ENCODE results near the gene GRID1. TPM values are rescaled to one million over a fixed set of nuclear protein-coding genes. Genes with fewer than 3 reads are reported as not detected.

GRID1 gene
- polyA plus RNA-seq, 1 experiment = 0.49 TPM

DNA sequence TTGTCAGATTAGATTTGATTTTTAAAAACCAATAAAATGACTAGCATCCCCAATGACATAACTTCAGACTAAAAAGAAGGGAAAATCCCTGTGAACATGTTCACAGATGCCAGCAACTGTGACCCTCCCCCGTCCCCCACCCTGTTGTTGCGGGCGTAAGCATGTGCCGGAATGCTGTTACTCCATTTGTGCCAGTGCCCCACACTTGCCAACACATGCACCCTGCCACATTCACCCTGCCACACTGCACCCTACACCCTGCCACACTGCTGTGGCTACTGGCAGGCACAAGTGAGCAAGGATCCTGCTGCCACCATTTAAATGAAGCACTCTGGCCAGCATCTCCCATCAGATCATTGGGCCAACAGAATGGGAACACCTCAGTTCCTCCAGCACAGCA, 540.2 kb downstream of the GRID1 start:
- no peak for DNase-seq (ENCODE audit: low read depth)
- Histone ChIP-seq H3K27me3 (ENCODE audit: control insufficient read depth, insufficient read depth, low read length) (no peaks in the 10 kb centered on the region), H3K36me3 (ENCODE audit: control insufficient read depth, insufficient read depth, low read length) (no peaks in the 10 kb centered on the region), H3K4me3 (ENCODE audit: low read depth, low read length) (no peak overlapping the region)
- POLR2A ChIA-PET = no interaction called here
- TF ChIP-seq, protein P1, sequence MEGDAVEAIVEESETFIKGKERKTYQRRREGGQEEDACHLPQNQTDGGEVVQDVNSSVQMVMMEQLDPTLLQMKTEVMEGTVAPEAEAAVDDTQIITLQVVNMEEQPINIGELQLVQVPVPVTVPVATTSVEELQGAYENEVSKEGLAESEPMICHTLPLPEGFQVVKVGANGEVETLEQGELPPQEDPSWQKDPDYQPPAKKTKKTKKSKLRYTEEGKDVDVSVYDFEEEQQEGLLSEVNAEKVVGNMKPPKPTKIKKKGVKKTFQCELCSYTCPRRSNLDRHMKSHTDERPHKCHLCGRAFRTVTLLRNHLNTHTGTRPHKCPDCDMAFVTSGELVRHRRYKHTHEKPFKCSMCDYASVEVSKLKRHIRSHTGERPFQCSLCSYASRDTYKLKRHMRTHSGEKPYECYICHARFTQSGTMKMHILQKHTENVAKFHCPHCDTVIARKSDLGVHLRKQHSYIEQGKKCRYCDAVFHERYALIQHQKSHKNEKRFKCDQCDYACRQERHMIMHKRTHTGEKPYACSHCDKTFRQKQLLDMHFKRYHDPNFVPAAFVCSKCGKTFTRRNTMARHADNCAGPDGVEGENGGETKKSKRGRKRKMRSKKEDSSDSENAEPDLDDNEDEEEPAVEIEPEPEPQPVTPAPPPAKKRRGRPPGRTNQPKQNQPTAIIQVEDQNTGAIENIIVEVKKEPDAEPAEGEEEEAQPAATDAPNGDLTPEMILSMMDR (IDR thresholded peaks at IDR 0.05; ENCODE audit: insufficient read depth, low read depth, low read length) = no peak
- CTCF ChIA-PET = no interaction called here

DNA sequence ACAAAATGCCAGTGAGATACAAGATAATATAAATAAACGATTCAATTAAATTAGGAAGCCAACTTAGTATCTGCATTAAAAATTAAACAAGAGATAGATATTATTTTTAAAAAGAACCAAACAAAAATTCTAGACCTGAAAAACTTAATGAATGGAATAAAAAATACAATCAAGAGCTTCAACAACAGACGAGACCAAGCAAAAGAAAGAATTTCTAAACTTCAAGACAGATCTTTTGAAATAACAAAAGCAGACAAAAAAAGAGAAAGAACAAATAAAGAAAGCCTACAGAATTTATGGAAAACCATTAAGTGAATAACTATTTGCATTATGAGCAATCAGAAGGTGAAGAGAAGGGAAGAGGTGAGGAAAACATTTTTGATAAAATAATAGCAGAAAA, 555.2 kb downstream of the GRID1 start:
- CTCF ChIA-PET = no interaction called here
- TF ChIP-seq, protein P1 (IDR thresholded peaks at IDR 0.05; ENCODE audit: insufficient read depth, low read depth, low read length) = no peak
- Histone ChIP-seq H3K4me3 (ENCODE audit: low read depth, low read length) (no peak overlapping the region), H3K36me3 (ENCODE audit: control insufficient read depth, insufficient read depth, low read length) (no peaks in the 10 kb centered on the region), H3K27me3 (ENCODE audit: control insufficient read depth, insufficient read depth, low read length) (no peaks in the 10 kb centered on the region)
- POLR2A ChIA-PET = no interaction called here
- no peak for DNase-seq (ENCODE audit: low read depth)

DNA sequence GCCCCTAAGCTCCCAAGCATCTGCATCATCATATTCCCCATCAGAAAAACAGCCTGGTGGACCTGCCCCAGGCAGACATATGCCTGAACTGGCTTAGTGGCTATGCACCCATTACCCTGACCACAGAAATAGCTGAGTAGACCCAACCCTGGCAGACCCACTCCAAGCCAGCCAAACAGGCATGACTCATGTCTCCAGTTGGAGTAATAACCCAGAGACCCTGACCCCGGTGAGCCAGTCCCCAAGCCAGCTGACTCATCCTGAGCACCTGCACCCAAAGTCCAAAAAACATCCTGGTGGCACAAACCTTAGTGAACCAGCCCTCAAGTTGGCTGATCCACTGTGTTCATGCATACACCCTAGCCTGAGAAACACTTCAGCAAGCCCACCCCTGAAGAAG, 555.9 kb downstream of the GRID1 start:
- H3K27me3 ChIP-seq (ENCODE audit: control insufficient read depth, insufficient read depth, low read length) = no peaks in the 10 kb centered on the region
- POLR2A ChIA-PET = no interaction called here
- DNase-seq (ENCODE audit: low read depth) = no peak
- CTCF ChIA-PET = no interaction called here
- H3K36me3 ChIP-seq (ENCODE audit: control insufficient read depth, insufficient read depth, low read length) = no peaks in the 10 kb centered on the region
- TF ChIP-seq, protein P1 (IDR thresholded peaks at IDR 0.05; ENCODE audit: insufficient read depth, low read depth, low read length) = no peak
- no peak overlapping the region for H3K4me3 ChIP-seq (ENCODE audit: low read depth, low read length)

DNA sequence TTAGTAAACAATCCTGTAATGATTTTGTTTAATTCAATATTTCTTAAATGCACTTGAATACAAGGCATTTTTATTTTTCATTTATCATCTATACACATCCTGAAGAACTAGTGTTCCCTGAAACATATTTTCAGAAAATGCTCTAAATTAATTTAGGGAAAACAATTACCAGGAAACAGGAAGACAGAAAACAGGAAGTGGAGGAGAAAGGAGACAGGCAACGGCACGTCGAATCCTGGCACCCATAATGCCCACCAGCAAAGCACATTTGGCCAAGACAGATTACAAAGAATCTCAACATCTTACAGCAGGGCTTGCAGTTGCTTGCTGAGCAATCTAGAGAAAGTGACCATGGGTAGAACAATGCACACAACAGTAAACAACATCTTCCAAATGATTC, 571.1 kb downstream of the GRID1 start:
- CTCF ChIA-PET = no interaction called here
- POLR2A ChIA-PET = no interaction called here
- Histone ChIP-seq H3K36me3 (ENCODE audit: control insufficient read depth, insufficient read depth, low read length) (no peaks in the 10 kb centered on the region), H3K27me3 (ENCODE audit: control insufficient read depth, insufficient read depth, low read length) (no peaks in the 10 kb centered on the region), H3K4me3 (ENCODE audit: low read depth, low read length) (no peak overlapping the region)
- TF ChIP-seq, protein P1 (IDR thresholded peaks at IDR 0.05; ENCODE audit: insufficient read depth, low read depth, low read length) = no peak
- no peak for DNase-seq (ENCODE audit: low read depth)

DNA sequence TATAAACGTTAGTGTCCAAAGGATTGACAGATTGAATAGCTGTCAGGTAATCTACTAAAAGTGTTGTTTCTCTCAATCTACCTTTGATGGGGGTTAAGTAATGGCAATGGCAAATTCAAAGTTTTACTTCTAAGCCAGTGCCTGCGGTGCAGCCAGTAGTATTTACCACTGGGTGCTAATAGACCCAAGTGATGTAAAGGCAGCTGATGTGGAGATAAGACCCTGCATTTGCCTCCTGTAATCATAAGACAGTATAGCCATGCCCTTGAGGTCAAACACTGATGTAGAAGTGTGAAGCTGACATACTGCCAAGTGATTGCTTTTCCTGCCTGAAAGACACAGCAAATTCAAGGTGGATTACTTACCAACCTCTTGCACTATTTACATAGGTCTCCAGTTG, 572.0 kb downstream of the GRID1 start:
- CTCF ChIA-PET = no interaction called here
- POLR2A ChIA-PET = no interaction called here
- Histone ChIP-seq H3K4me3 (ENCODE audit: low read depth, low read length) (no peak overlapping the region), H3K27me3 (ENCODE audit: control insufficient read depth, insufficient read depth, low read length) (no peaks in the 10 kb centered on the region), H3K36me3 (ENCODE audit: control insufficient read depth, insufficient read depth, low read length) (no peaks in the 10 kb centered on the region)
- TF ChIP-seq, protein P1 (IDR thresholded peaks at IDR 0.05; ENCODE audit: insufficient read depth, low read depth, low read length) = no peak
- no peak for DNase-seq (ENCODE audit: low read depth)
